HG03108 (cell line): ENCODE results near the gene DDI1.

Experiments used
- ATAC-seq: cut with Tn5 transposase; IDR thresholded peaks from one replicate; pipeline ENCODE4 v1.9.1; 2021; ENCODE audit warnings: moderate library complexity; ENCODE audit not compliant: unreplicated experiment

The DDI1 gene

DNA sequence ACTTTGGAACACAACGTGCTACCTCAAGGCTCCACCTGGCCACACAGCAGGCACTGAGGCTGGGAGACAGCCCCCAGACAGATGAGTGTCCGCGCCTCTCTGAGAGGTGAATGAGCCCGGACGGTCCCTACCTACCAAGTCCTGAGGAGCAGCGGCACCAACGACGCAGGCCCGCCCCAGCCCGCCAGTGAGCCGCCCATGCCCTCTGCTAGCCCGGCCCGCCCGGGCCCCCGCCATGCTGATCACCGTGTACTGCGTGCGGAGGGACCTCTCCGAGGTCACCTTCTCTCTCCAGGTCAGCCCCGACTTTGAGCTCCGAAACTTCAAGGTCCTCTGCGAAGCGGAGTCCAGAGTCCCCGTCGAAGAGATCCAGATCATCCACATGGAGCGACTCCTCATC, at the start of gene DDI1:
Gene DDI1, plus strand, starts transcription at position 53 of the 400 bp plus-strand sequence. Its CDS starts 183 bp downstream, at position 236.
- no peak for ATAC-seq

DNA sequence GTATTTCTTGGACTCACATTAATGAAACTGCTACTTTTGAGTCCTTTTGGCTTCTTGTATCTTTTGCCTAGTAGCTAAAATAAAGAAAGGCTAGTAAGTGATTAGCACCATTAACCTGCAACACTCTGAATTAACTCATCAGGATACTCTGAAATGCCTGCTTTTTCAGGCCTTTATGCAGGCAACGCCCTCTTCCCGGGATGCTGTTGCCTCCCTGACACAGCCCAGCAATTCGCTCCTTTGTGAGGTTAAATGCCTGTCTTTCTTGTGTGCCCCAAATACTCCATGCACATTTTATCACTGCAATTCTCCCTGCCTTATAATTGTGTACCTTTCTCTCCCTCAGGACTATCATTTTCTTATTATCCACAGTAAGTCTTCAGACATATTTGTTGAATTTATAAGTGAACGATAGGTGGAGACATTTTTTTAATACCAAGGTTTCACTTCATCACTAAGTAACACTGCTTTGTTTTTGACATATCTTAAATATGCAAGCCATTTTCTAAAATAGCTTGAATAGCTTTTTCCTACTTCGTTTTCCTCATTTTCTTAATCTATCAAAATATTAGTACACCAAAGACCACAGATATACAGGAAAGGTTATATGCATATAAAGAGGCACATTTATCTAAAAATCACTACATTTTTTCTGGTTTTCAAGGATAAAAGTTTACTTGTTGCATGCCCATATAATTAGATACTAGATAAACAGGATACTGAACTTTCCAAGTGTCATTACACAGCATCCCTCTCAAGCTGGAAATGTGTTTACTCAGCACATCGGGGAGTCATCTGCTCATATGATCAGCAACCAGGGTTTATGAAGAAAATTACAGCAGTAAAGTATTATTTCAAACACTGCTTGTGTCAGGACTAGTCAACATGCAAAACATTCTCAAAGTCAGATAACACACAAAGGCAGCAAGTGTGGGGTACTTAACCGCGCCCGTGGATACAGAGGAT, 48.5 kb upstream of the DDI1 start:
- no peak for ATAC-seq

DNA sequence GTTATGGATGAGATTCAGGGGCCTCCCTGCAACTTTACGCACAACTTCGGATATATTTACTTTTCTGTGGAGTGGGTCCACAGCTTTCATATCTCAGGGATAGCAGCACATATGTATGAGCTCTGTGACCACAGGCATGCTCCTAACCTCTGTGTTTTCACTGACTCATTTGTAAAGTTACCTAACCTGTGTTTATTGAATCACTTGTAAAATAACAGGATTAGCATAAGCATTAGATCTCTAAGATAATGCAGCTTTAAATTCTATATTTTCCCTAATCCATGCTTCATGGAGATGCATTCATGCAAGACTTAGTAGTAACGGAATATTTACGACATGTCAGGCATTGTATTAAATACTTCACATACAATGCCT, 47.9 kb upstream of the DDI1 start:
- no peak for ATAC-seq

DNA sequence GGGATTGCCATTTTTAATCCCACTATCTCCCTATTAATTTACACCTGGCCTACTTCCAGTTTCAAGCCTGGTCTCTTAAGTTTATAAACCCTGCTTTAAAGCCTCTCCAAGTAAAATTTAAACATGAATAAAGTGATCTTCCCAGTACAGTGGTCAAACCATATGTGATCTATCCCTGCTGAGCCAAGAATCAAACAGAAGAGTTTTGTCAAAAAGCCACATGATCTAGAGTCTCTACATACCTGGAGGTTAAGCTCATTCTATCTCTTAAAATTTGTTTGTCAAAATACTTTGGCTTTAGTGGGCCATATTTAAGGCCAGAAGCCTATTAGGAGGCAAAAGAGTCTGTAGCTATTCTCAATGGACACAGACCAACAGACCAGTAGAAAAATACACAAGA, 42.9 kb upstream of the DDI1 start:
- ATAC-seq = no peak

DNA sequence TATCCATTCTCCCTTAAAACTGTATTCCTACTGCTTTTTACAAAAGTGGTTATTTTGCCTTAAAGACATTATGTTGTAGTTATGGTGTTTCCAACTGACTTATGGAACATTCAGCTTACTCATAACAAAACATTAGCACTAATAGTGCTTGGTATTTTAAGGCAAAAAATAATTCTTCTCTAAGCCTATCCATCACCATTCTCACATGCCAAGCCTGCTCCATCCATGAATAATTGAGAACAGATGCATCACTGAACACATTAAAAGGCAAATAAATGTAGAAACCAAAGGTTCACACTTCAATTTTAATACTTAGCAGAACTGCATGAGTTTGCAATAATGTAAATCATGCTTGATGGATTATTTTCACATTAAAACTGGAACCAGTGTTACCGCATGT, 42.3 kb upstream of the DDI1 start:
- ATAC-seq = no peak

DNA sequence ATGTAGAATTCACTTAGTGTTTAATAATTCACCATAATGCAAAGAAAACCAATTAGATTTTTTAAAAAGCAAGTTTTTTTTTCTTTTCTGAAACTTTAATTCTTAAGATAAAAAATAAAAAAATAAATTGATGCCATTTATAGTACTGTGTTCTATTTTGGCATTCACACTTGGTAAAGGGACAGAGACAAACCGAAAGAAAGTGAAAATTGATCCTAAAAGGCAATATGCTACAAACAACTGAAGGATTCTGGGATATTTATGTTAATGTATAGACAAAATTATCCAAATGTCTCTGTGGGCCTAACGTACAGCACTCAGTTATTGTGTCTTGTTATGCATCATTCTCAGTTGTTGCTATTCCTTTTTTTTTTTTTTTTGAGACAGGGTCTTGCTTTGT, 41.9 kb upstream of the DDI1 start:
- no peak for ATAC-seq

DNA sequence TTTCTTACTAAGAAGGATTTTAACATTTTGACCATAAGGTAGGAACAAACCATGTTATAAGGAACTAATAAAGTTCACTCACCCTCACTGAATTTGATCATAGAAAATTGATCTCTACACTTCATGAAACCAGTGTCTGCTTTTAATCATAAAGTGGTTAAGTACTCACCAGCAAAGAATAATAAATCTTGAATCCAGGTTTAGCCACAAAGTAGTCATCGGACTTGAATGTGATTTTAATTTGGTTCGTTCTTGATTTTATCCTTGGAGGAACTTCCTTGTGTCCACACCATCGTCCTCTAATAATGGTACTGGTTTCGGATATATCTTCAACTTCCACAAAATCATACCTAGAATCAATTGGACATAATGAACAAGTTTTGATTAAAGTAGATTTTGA, 40.5 kb upstream of the DDI1 start:
- no peak for ATAC-seq

DNA sequence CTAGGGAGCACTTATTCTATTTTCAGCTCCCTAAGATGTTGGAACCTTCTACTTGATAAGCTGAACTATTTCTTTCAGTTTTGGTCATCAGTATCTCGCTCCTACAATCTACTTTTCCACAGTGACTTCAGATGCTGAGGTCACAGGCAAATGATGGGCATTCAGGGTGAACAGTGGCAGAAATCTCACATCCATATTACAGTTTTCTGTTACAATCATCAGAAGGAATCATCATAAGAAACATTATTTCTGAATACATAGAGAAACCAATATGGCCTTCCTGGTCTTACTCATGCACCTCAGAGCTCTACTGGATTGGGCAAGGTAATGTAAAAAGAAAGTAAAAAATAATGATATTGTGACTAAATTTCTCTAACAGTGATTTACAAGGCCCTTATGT, 39.4 kb upstream of the DDI1 start:
- ATAC-seq = no peak

DNA sequence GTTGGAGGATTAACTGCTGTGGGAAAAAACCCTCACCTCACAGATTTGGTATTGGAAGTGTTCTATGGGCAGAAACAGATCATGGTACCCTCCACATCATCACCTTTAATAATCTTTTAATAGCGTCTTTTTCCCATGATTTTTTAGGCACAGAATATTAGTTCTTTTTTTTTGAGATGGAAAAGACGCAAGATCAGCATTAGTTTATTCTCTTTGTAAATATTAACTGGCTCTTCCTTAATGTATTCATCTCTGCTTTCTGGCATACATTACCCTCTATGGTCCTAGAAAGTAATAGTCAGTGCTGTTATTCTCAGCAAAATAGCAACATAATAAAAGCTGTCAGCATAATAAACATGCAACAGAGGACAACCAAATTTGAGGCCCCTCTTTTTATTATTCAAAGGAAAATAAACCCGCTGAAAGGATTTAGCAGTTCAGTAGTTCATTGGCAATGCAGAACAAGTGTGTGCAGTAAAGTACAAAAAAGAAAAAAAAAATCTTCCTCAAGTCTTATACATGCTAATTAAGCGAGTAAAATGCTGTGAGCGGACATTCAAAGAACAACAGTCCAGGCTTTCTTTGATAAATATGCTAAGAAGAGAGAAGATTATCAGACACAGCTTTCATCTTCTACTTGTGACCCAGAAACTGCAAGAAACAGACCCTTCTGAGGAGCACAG, 37.5 kb upstream of the DDI1 start:
- no peak for ATAC-seq

DNA sequence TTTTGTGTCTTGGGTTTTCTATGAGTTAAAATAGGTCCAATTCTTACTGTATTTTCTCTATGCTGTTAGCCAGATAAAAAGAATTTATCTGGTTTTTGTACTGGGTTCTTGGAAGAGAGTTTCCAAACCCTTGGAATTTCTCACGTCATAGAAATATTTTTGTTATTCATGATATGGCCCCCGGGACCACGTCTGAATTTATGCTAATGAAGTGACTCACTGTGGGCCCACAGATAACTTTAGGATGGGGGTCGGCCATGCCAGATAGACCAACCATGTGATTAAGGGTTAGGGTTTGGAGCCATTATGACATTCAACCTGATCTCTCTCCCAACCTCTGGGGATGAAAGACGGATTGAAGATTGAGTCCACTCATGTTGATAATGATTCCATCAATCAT, 35.6 kb upstream of the DDI1 start:
- ATAC-seq = no peak

DNA sequence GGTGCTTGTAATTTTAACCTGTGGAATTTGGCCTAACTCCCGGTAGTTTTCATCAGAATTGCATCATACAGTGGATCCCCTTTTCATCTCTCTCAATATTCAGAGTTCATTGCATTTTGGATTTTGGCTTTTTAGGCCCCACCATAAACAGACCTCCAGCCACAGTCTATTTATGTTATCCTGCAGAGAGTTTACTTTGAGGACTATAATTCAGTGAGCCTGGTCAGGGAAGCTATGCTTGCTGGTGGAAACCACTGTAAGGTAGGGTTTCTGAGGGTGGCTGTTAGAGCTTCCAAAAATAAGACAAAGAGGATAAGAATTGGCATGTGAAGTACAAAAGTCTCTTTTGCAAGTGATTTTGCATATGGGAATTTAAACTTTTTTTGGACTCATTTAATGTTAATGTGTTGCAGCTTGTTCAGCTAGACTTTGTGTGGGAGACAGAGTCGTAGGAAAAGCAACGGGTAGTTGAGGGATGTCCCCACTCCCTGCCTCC, 34.8 kb upstream of the DDI1 start:
- ATAC-seq = no peak

DNA sequence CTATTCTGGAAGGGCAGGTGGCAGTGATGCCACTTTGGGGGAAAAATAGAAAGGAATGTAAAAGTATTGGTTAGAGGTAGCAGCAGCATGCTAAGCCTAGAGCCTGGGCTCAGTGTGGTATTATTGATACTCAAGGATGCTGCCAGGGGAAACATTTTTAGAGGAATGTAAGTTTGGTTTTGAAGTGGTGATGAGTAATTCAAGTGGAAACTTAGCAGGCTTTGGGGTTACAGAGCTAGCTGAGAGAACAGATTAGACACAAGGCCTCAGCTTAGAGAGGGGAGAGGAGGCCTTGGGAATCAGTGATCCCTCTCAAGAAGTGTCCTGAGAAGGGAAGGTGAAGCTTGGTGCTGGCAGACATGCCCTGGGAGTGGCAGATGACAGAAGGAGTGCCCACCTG, 32.9 kb upstream of the DDI1 start:
- ATAC-seq = no peak

DNA sequence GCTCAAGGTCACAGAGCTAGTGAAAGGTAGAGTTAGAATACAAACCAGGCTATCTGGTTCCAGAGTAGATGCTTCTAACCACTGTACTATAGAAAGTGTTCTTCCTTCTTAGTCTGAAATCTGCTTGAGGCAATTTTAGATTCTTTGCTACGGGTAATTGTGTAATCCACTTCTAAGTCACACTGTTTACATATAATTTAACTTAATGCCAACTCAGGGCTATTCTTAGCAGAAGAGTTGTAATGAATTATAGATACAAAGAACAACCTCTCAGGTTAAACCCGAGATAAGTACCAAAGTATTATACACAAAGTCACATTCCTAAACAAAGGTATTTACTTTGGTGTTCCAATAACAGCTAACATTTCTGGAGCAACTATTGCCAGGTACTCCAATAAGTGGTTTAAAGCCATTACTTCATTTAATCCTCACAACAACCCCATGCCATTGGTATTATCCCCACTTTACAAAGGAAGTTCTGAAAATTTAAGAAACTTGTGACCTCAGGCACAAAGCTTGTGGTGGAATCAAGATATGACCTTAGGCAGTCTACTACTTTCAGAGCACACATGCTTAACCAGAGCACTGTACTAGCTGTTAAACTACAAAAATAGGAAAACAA, 31.1 kb upstream of the DDI1 start:
- ATAC-seq = no peak

DNA sequence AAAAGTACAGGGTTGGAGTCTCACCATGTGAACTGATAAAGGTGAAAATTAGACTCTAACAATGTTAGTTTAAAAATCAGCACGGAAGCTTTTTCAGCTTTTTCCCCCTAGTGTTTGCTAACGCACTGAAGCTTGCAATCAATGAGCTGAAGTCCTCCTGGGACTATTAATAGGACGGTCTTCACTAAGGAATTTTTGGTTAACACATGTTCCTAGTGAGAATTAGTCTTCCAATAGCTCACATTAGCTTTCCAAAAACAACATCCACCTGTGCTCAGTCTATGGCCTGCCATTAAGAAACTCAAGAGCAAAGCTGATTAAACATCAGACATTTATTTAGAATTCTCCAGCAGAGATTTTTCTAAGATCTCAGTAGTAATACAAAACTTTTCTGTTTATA, 26.7 kb upstream of the DDI1 start:
- no peak for ATAC-seq

DNA sequence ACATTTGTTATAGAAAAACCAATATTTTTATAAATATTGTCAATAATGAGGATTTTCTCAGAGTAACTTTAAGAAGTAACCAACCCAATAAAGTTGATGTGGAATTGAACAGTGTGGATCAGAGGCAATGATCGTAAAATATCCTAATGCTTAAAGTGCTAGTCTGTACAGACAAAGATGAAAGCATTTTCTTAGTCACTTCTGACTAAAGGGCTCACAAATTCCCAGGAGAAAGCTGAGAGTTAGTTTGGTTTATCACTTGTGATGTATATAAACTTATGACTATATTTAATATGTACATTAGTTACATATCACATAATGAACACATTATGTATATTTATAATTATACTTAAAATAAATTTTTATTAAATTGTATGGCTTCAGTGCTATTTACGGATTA, 25.4 kb upstream of the DDI1 start:
- ATAC-seq = no peak

DNA sequence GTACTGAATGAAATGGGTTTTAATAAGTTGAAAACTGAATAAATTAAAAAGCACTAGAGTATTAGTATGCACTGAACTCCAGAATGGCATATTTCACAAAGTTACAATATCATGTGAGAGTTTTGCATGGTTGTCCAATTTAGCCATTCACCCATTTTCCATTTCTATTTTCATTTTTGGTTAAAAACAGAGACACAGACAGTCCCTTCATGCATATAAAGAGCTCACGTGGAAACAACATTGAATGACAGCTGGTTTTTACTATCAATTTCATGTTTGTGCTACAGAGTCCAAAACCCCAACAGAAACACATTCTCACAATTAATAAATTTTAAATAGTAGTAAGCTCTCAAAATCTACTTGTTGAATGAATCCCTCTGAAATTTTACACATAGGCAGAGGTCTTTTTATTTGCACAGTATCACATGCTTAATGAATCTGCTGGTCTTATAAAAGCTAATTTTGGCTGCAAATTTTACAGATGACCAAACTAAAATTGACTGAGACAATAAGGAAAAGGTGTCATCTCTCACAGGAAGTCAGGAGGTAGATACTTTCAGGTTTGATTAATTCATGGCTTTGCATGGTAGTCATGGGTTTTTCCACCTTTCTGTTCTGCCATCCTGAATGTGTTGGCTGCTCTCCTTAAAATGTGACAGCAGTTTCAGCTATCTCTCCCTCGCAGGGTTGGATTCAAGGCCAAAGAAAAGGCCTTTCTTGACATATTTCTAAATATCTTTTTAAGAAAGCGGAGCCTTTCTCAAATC, 20.6 kb upstream of the DDI1 start:
- ATAC-seq = peak; percentile 82

DNA sequence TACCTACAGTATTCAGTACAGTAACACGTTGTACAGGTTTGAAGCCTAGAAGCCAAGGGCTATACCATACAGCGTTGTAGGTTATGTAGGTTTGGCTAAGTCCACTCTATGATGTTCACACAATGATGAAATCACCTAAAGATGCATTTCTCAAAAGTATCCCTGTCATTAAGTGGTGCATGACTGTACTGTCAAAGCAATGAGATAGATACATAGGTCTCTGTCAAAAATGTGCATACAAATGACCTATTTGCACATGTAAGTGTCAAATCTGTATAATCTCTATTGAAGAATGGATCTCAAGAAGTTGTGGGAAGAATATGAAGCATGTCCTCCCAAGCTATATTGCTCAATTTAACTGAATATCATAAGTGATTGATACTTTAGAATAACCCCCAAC, 11.9 kb upstream of the DDI1 start:
- no peak for ATAC-seq

DNA sequence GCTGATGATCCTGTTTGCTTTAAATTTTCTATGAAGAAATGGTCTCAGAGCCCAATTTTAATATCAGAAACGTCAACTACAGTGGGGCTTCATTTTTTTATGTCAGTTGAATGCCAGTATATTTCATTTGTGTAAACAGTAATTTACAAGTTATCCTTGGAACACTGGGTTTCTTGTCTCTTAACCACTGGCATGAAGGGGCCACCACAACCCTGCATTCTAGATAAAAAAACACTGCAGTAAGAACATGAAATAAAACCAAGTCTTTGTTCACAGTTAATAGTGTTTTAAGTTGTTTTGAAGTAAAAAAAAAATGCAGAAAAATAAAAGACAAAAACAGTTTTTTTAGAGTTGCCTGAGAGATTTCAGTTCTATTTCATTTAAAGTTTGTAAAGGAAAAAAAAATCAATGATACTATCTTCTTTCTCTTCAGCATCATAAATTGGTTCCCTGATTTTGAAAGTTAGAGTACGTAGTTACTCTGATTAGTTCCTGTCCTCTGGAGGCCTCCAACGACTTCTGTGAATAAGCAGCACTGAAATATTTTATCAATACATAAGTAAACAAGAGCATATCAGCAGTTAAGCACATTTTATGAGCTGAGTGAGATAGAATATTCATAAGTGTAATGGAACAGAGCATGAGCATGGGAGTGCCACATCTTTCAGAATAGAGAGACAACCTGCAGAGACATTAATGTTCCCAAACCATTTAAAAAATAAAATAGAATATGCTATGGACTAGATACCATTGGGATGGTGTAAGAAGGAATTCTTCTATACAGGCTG, 7.8 kb upstream of the DDI1 start:
- no peak for ATAC-seq

DNA sequence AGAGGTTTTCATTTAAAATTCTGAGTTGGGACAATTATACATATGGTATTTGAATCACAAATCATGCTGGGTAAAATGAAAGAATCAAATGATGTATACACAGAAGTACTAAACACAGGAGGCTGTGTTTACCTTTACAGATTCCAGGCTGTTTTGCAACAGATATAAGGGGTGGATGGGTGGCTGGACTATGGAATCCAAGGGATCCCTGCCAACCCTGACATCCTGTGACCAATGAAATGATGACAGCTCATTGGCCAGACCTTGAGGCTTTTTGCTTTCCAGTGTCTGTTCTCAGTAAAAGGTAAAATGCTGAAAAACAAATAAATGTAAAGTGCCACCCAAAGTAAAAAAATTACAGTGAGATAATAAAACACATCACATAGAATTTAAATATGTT, 3.3 kb upstream of the DDI1 start:
- ATAC-seq = no peak

DNA sequence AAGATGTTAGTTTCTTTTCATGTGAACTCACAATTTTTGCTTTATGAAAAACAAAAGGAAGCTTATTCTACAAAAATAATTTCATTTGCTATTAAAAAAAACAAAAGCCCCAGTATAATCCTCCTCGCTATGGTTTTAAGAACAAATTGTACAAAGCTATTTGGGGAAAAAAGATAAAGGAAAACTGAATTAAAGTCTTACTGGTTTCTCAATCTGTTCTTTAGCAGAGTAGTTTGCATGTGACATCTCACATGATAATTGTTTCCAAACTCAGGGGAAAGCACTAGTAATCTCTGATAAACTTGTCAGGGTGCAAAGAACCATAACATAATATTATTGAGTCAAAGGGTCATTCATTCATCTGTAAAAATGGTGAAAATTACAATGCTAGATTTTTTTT, 2.9 kb upstream of the DDI1 start:
- no peak for ATAC-seq
